Measurements from ENCODE around the gene NR1H4. TPM values are rescaled to one million over a fixed set of nuclear protein-coding genes. Genes with fewer than 3 reads are reported as not detected.

NR1H4 gene
- total and polyA plus RNA-seq, 2 of the 8 experiments (the other 6 are each of a cell fraction or from before 2014, with no cell fraction given): not detected

- Histone ChIP-seq H2AK5ac (ENCODE audit: low read depth, low read length) (no peak overlapping the region), H3K18ac (ENCODE audit: extremely low read depth, low read length) (no peak overlapping the region), H3K79me1 (ENCODE audit: low read depth, low read length) (no peaks in the 10 kb centered on the region), H4K20me1 (replicated peaks in 1 of 2; ENCODE audit: control insufficient read depth in 1 of 2, insufficient read depth in 2 of 2, low read length in 2 of 2) (no peaks in the 10 kb centered on the region), H2BK120ac (replicated peaks; ENCODE audit: low read depth, low read length) (no peak overlapping the region), H2BK5ac (ENCODE audit: low read depth, low read length) (no peak overlapping the region), H3K4me1 (replicated peaks in 1 of 4; ENCODE audit: control insufficient read depth in 3 of 4, insufficient read depth in 4 of 4, low read length in 3 of 4) (peaks cover 0 to 3% (median 1%) of the 10 kb centered on the region in 4 experiments; a peak in 1 of 7 replicates), H3K27me3 (replicated peaks in 1 of 4; ENCODE audit: control insufficient read depth in 3 of 4, extremely low read depth in 1 of 4, insufficient read depth in 3 of 4, low read length in 3 of 4) (no peaks in the 10 kb centered on the region), H3K4me3 (ENCODE audit: extremely low read depth in 1 of 4, insufficient read depth in 2 of 4, low read depth in 3 of 4, low read length in 4 of 4) (no peak overlapping the region), H3K23me2 (ENCODE audit: low read depth, low read length) (no peaks in the 10 kb centered on the region), H4K8ac (ENCODE audit: extremely low read depth, insufficient read depth, low read length) (no peak overlapping the region), H3K36me3 (ENCODE audit: control insufficient read depth in 2 of 4, insufficient read depth in 4 of 4, low read length in 3 of 4) (no peaks in the 10 kb centered on the region), H2BK12ac (ENCODE audit: low read depth, low read length) (no peak overlapping the region), H2BK15ac (ENCODE audit: low read length) (no peak overlapping the region), H3K23ac (ENCODE audit: insufficient read length) (no peak overlapping the region), H2AFZ (ENCODE audit: low read length) (peak overlapping the region; percentile 43; the same call in 1 of the 2 replicates), H3K14ac (ENCODE audit: insufficient read length) (no peak overlapping the region), H3K9me3 (ENCODE audit: insufficient read depth in 2 of 2, low read depth in 1 of 2, low read length in 1 of 2) (no peaks in the 10 kb centered on the region), H3K79me2 (ENCODE audit: control insufficient read depth in 1 of 2, insufficient read depth in 2 of 2, low read length in 2 of 2) (no peaks in the 10 kb centered on the region), H4K91ac (replicated peaks; ENCODE audit: insufficient read length, low read length) (no peak overlapping the region), H2BK20ac (ENCODE audit: low read length) (no peak overlapping the region), H3K4me2 (ENCODE audit: insufficient read depth in 1 of 2, low read depth in 2 of 2, low read length in 2 of 2) (no peak overlapping the region), H3K9ac (replicated peaks in 1 of 4; ENCODE audit: extremely low read depth in 1 of 4, low read depth in 3 of 4, low read length in 3 of 4) (no peak overlapping the region), H3K27ac (ENCODE audit: low read depth, low read length) (no peak overlapping the region), H3K4ac (replicated peaks; ENCODE audit: insufficient read length, low read depth, low read length) (no peak overlapping the region), H4K5ac (ENCODE audit: insufficient read length, low read depth, low read length) (no peak overlapping the region), H3K56ac (replicated peaks; ENCODE audit: insufficient read length, low read depth, low read length) (no peak overlapping the region)
- ChIA-PET CTCF (ENCODE audit: partially characterized antibody) (interaction anchor here (1.3 kb wide), 1 partner anchor 55 kb away, joined by 3 read pairs; no protein-coding TSS in a partner anchor), POLR2A (ENCODE audit: partially characterized antibody) (no interaction called here)
- DNase-seq (ENCODE audit: low read depth in 1 of 2, low spot score in 2 of 2): no peak
- 90% methylated on average over 4 of the region's 4 CpGs; no CpG with 5 or more reads in 1 of the 2 experiments for WGBS, 2 experiments (ENCODE audit: extremely low coverage in 1 of 2, insufficient coverage in 1 of 2, insufficient read length in 1 of 2, insufficient replicate concordance in 2 of 2, low coverage in 1 of 2, low lambda C conversion rate in 2 of 2, missing lambda C conversion rate in 1 of 2)
- no peak for FAIRE-seq
- TF ChIP-seq ZNF274 (IDR thresholded peaks at IDR 0.05; ENCODE audit: borderline replicate concordance, extremely low read depth, low read length) (no peak), ATF2 (IDR thresholded peaks at IDR 0.05; ENCODE audit: low read length) (no peak), JUND (IDR thresholded peaks at IDR 0.05; ENCODE audit: low read length) (no peak), CBX8 (IDR thresholded peaks at IDR 0.05; ENCODE audit: borderline replicate concordance, low read depth, low read length) (no peak), TAF1 (IDR thresholded peaks at IDR 0.05; ENCODE audit: low read depth, low read length) (no peak), TAF7 (optimal IDR thresholded peaks at IDR 0.05; ENCODE audit: borderline replicate concordance, low read depth, low read length) (no peak), RXRA (IDR thresholded peaks at IDR 0.05; ENCODE audit: insufficient read depth, low read depth, low read length) (no peak), GTF2F1 (IDR thresholded peaks at IDR 0.05; ENCODE audit: borderline replicate concordance, low read depth, low read length) (no peak), KDM1A (IDR thresholded peaks at IDR 0.05; ENCODE audit: borderline replicate concordance, low read length) (no peak), TEAD4 (IDR thresholded peaks at IDR 0.05; ENCODE audit: low read depth, low read length) (no peak), E2F6 (IDR thresholded peaks at IDR 0.05) (no peak), BCL11A (IDR thresholded peaks at IDR 0.05; ENCODE audit: low read depth in 2 of 2, low read length in 2 of 2) (no peak)
Measured at GRCh38 chr12:100458191-100458590, 15.5 kb upstream of the NR1H4 start.

All from H1 (cell line).